BLaER1 treated with 17β-estradiol and CSF1 and Interleukin-3, amounts not matched to agents 10 nM and 100 nM (cell line): ENCODE data around the gene DSG4.
"Not testable (repeated sequence)": the region's sequence is repeated elsewhere in the genome, so short reads cannot be mapped to it uniquely, and the experiment has no call there.

Source experiments
- H3K27ac ChIP-seq, 11 experiments: shearing (Covaris generic); formaldehyde crosslinking; 2 replicates each; pipeline ENCODE4 v1.8.1; 2022
- H3K27me3 ChIP-seq, 11 experiments: shearing (Covaris generic); formaldehyde crosslinking; 2 replicates each; pipeline ENCODE4 v1.8.1; 2022
- H3K36me3 ChIP-seq, 11 experiments: shearing (Covaris generic); formaldehyde crosslinking; 2 replicates each; pipeline ENCODE4 v1.8.1; 2022
- H3K4me1 ChIP-seq, 10 experiments: shearing (Covaris generic); formaldehyde crosslinking; 2 replicates each; pipeline ENCODE4 v1.8.1; 2022
- H3K4me2 ChIP-seq, 11 experiments: shearing (Covaris generic); formaldehyde crosslinking; 2 replicates each; pipeline ENCODE4 v1.8.1; 2022
- H3K4me3 ChIP-seq, 10 experiments: shearing (Covaris generic); formaldehyde crosslinking; 2 replicates each; pipeline ENCODE4 v1.8.1; 2022
- H3K9ac ChIP-seq, 11 experiments: shearing (Covaris generic); formaldehyde crosslinking; 2 replicates each; pipeline ENCODE4 v1.8.1; 2022
- H3K9me3 ChIP-seq, 11 experiments: shearing (Covaris generic); formaldehyde crosslinking; replicated peaks in 1 of 11; 2 replicates each; pipeline ENCODE4 v1.8.1; 2022
- H4K20me1 ChIP-seq, 11 experiments: shearing (Covaris generic); formaldehyde crosslinking; 2 replicates each; pipeline ENCODE4 v1.8.1; 2022
- Cebpa-rat ChIP-seq, 11 experiments: shearing (Covaris generic); IDR thresholded peaks; 2 replicates each; pipeline ENCODE4 v1.8.1; 2022

The DSG4 gene, protein sequence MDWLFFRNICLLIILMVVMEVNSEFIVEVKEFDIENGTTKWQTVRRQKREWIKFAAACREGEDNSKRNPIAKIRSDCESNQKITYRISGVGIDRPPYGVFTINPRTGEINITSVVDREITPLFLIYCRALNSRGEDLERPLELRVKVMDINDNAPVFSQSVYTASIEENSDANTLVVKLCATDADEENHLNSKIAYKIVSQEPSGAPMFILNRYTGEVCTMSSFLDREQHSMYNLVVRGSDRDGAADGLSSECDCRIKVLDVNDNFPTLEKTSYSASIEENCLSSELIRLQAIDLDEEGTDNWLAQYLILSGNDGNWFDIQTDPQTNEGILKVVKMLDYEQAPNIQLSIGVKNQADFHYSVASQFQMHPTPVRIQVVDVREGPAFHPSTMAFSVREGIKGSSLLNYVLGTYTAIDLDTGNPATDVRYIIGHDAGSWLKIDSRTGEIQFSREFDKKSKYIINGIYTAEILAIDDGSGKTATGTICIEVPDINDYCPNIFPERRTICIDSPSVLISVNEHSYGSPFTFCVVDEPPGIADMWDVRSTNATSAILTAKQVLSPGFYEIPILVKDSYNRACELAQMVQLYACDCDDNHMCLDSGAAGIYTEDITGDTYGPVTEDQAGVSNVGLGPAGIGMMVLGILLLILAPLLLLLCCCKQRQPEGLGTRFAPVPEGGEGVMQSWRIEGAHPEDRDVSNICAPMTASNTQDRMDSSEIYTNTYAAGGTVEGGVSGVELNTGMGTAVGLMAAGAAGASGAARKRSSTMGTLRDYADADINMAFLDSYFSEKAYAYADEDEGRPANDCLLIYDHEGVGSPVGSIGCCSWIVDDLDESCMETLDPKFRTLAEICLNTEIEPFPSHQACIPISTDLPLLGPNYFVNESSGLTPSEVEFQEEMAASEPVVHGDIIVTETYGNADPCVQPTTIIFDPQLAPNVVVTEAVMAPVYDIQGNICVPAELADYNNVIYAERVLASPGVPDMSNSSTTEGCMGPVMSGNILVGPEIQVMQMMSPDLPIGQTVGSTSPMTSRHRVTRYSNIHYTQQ

DNA sequence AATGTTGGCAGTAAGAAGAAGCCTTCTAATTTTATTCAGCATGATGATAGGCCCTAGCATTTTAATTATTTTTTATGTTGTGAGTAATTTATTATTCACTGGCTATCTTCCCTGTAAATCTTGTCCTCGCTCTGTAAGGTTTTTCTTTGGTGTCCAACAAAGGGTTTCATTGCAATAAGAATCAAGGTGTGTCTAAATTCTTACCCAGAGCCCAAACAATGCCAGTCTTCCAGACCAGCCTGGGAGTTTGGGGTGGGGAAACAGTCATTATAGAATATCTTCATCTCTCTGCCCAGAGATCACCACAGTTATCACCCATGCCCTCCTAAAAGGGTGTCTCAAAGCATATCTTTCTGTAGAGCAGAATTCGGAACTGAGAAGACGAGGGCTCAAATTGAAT lies at the start of gene DSG4:
Gene DSG4, plus strand, starts transcription at position 301 of the 400 bp plus-strand sequence. CDS start 135 bp downstream, outside the sequence.
- H3K36me3 ChIP-seq: no peaks in the 10 kb centered on the region
- H3K4me1 ChIP-seq: no peaks in the 10 kb centered on the region
- no peak within 1 kb of the TSS for H3K9ac ChIP-seq
- no peaks in the 10 kb centered on the region for H3K9me3 ChIP-seq
- no peak within 1 kb of the TSS for H3K4me2 ChIP-seq
- no peaks in the 10 kb centered on the region for H4K20me1 ChIP-seq
- no peak within 1 kb of the TSS for H3K4me3 ChIP-seq
- no peak within 1 kb of the TSS for H3K27ac ChIP-seq
- no peaks in the 10 kb centered on the region for H3K27me3 ChIP-seq
- no peak for TF ChIP-seq Cebpa-rat (IDR thresholded peaks at IDR 0.05)

DNA sequence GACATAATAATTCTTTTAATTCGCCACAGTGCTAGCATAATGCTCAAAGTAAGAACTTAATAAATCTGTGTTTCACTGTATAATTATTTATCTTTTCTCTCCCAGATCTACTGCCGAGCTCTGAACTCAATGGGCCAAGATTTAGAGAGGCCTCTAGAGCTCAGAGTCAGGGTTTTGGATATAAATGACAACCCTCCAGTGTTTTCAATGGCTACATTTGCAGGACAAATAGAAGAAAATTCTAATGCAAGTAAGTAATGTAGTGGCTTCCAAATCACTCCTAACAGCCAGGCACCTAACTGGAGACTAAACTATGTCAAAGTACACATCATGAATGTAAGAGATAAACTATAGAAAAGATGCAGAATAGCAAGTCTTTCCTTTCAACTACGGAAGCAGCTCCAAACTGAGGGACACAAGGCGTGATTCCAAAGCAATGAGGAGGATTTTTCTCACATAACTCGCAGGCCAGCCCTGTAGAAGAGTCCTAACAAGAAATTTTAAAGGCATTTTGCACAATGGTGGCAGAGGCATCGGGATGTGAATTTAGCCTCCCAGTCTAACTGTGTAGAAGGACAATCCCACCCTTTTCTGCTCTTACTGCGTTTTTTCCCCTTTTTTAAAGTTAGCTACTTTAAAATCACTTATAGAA lies 46.7 kb upstream of the DSG4 start:
- H3K27ac ChIP-seq: no peak overlapping the region
- no peak overlapping the region for H3K4me3 ChIP-seq
- no peak for TF ChIP-seq Cebpa-rat (IDR thresholded peaks at IDR 0.05)

DNA sequence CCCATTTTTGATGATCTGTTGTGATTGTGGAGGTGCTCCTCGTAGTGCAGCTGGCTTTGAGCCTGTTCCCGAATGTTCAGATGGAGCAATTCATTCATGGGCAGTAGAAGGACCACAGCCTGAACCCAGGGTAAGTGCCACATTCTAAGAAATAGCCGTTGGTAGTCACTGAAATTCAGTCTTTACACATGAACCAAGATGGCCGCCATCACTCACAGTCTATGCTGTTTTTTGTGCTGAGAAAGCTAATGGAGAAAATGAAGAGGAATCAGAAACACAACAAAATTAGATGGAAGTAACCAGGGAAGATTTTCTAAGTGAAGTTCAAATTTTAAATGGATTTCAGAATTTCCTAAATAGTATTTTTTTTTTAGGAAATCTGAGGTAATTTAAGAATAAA lies 33.1 kb upstream of the DSG4 start:
- no peaks in the 10 kb centered on the region for H3K27me3 ChIP-seq
- H3K4me2 ChIP-seq: no peak overlapping the region
- H3K27ac ChIP-seq: no peak overlapping the region
- no peaks in the 10 kb centered on the region for H3K4me1 ChIP-seq
- H3K9me3 ChIP-seq: no peaks in the 10 kb centered on the region
- no peaks in the 10 kb centered on the region for H4K20me1 ChIP-seq
- H3K36me3 ChIP-seq: no peaks in the 10 kb centered on the region
- TF ChIP-seq Cebpa-rat (IDR thresholded peaks at IDR 0.05): no peak
- no peak overlapping the region for H3K9ac ChIP-seq
- H3K4me3 ChIP-seq: no peak overlapping the region

More for the DNA sequence above, 46.7 kb upstream of the DSG4 start:
- Histone ChIP-seq H3K36me3 (no peaks in the 10 kb centered on the region), H3K4me2 (no peak overlapping the region), H3K9ac (no peak overlapping the region), H3K9me3 (no peaks in the 10 kb centered on the region), H3K27me3 (no peaks in the 10 kb centered on the region), H4K20me1 (no peaks in the 10 kb centered on the region), H3K4me1 (no peaks in the 10 kb centered on the region)

DNA sequence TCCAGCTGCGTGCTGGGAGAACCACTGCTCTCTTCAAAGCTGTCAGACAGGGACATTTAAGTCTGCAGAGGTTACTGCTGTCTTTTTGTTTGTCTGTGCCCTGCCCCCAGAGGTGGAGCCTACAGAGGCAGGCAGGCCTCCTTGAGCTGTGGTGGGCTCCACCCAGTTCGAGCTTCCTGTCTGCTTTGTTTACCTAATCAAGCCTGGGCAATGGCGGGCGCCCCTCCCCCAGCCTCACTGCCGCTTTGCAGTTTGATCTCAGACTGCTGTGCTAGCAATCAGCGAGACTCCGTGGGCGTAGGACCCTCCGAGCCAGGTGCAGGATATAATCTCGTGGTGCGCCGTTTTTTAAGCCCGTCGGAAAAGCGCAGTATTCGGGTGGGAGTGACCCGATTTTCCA lies 23.2 kb upstream of the DSG4 start:
- H3K4me1 ChIP-seq, H3K36me3 ChIP-seq, H3K9me3 ChIP-seq, H3K27ac ChIP-seq, H4K20me1 ChIP-seq, H3K27me3 ChIP-seq, H3K4me2 ChIP-seq, H3K4me3 ChIP-seq, H3K9ac ChIP-seq: not testable (repeated sequence)

DNA sequence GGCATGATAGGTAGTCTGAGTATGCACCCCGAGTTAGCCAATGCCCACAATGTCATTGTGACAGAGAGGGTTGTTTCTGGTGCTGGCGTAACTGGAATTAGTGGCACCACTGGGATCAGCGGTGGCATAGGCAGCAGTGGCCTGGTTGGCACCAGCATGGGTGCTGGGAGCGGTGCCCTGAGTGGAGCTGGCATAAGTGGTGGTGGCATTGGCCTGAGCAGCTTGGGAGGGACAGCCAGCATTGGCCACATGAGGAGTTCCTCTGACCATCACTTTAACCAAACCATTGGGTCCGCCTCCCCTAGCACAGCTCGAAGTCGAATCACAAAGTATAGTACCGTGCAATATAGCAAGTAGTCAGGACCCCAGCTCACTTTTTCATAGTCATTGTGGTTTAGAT lies 21.6 kb upstream of the DSG4 start:
- no peak for TF ChIP-seq Cebpa-rat (IDR thresholded peaks at IDR 0.05)
- H3K9me3 ChIP-seq: peaks cover 0 to 9% (median 0%) of the 10 kb centered on the region in 11 experiments; a peak in 3 of 22 replicates

DNA sequence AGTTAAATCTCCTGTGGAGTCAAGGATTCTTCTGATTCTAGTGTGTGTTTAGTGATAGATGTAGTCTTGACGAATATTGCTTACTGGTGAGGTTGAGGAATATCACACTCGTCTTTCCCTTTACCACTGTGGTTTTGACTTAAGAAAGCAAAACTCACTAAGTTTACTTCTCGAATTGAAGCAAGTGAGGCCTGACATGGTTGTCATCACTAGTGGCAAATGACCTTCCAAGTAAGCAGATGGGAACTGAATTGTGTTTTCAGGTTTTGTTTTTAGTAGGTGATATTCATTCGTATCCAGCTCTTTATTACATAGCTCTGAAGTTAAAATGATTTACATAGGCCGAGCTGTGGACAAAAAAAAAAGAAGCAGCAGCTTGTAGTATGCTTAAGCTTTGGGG lies 20.6 kb upstream of the DSG4 start:
- H3K4me3 ChIP-seq: no peak overlapping the region
- no peak overlapping the region for H3K9ac ChIP-seq
- no peak for TF ChIP-seq Cebpa-rat (IDR thresholded peaks at IDR 0.05)
- no peaks in the 10 kb centered on the region for H3K27me3 ChIP-seq
- H3K36me3 ChIP-seq: no peaks in the 10 kb centered on the region
- no peak overlapping the region for H3K27ac ChIP-seq
- H4K20me1 ChIP-seq: no peaks in the 10 kb centered on the region
- H3K4me1 ChIP-seq: no peaks in the 10 kb centered on the region
- H3K4me2 ChIP-seq: no peak overlapping the region
- peaks cover 0 to 9% (median under 1%) of the 10 kb centered on the region in 11 experiments; a peak in 5 of 22 replicates for H3K9me3 ChIP-seq

More for the DNA sequence above, 21.6 kb upstream of the DSG4 start:
- Histone ChIP-seq H3K27ac (no peak overlapping the region), H3K4me1 (no peaks in the 10 kb centered on the region), H3K9ac (no peak overlapping the region), H3K4me2 (no peak overlapping the region), H3K36me3 (no peaks in the 10 kb centered on the region), H3K27me3 (no peaks in the 10 kb centered on the region), H4K20me1 (no peaks in the 10 kb centered on the region), H3K4me3 (no peak overlapping the region)

DNA sequence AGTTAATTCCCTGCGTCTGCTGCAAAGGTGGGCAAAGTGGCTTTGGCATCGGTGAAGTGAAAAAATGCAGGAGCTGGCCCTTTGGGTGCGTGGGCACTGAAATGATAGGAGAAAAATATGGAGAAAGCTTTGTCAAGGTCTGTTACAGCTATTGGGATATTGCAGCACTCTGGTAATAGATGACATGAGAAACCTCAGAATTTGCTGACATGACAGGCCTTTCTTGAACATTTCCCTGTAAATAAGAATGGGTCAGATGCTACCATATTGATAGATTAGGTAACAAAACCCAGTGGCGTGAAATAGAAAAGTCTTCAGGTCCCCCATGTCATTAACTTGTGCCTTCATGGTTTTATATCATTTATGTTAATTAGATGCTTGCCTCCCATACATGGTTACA lies 12.4 kb upstream of the DSG4 start:
- H3K4me1 ChIP-seq: no peaks in the 10 kb centered on the region
- no peak overlapping the region for H3K9ac ChIP-seq
- H3K27me3 ChIP-seq: no peaks in the 10 kb centered on the region
- H3K4me2 ChIP-seq: no peak overlapping the region
- no peak overlapping the region for H3K4me3 ChIP-seq
- no peaks in the 10 kb centered on the region for H4K20me1 ChIP-seq
- H3K27ac ChIP-seq: no peak overlapping the region
- H3K9me3 ChIP-seq: peaks cover 0 to 15% (median 4%) of the 10 kb centered on the region in 11 experiments; a peak in 9 of 22 replicates
- no peaks in the 10 kb centered on the region for H3K36me3 ChIP-seq
- TF ChIP-seq Cebpa-rat (IDR thresholded peaks at IDR 0.05): no peak

DNA sequence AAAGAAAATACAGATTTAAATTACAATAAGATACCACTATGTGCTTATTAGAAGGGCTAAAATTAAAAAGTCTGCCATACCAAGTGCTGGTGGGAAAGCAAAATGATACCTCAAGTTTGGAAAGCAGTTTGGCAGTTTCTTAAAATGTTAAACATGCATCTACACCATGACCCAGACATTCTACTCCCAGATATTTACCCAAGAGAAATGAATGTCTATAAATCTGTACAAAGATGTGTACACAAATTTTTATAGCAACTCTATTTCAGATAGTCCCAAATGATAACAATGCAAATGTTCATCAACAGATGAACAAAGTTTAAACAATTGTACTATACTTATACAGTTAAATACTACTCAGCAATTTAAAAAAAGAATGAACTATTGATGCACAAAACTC lies 7.1 kb upstream of the DSG4 start:
- H3K36me3 ChIP-seq: no peaks in the 10 kb centered on the region
- H3K9ac ChIP-seq: no peak overlapping the region
- no peaks in the 10 kb centered on the region for H3K9me3 ChIP-seq
- H4K20me1 ChIP-seq: no peaks in the 10 kb centered on the region
- no peaks in the 10 kb centered on the region for H3K4me1 ChIP-seq
- H3K27me3 ChIP-seq: no peaks in the 10 kb centered on the region
- no peak overlapping the region for H3K4me3 ChIP-seq
- no peak for TF ChIP-seq Cebpa-rat (IDR thresholded peaks at IDR 0.05)
- H3K4me2 ChIP-seq: no peak overlapping the region
- H3K27ac ChIP-seq: no peak overlapping the region

DNA sequence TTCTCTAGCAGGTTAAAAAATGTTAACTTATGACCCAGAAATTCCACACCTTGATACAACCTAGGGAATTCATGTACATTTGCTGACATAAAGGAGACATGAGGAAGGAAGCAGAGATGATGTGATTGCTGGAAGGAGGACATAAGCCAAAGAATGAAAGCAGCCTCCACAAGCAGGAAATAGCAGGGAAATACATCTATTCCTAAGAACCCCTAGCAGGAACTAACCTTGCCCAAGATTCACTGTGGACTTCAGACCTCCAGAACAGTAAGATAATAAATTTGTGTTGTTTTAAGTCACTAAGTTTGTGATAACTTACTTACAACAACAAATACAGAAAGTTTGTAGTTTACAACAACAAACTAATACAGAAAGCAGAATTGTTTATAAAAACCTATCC lies 4.6 kb upstream of the DSG4 start:
- Histone ChIP-seq H3K4me1 (no peaks in the 10 kb centered on the region), H3K9ac (no peak overlapping the region), H3K36me3 (no peaks in the 10 kb centered on the region), H4K20me1 (no peaks in the 10 kb centered on the region), H3K27ac (no peak overlapping the region), H3K27me3 (no peaks in the 10 kb centered on the region), H3K9me3 (no peaks in the 10 kb centered on the region), H3K4me2 (no peak overlapping the region), H3K4me3 (no peak overlapping the region)
- no peak for TF ChIP-seq Cebpa-rat (IDR thresholded peaks at IDR 0.05)
